GM21529 (cell line): ENCODE measurements around the gene CD300LB.
A peak's percentile ranks its signal among the peaks of the same experiment; 100 is the strongest.
"Not testable (repeated sequence)": the region's sequence is repeated elsewhere in the genome, so short reads cannot be mapped to it uniquely, and the experiment has no call there.

Source experiments
- ATAC-seq: cut with Tn5 transposase; IDR thresholded peaks from one replicate; pipeline ENCODE4 v1.9.1; 2021; ENCODE audit not compliant: unreplicated experiment

Gene CD300LB

DNA sequence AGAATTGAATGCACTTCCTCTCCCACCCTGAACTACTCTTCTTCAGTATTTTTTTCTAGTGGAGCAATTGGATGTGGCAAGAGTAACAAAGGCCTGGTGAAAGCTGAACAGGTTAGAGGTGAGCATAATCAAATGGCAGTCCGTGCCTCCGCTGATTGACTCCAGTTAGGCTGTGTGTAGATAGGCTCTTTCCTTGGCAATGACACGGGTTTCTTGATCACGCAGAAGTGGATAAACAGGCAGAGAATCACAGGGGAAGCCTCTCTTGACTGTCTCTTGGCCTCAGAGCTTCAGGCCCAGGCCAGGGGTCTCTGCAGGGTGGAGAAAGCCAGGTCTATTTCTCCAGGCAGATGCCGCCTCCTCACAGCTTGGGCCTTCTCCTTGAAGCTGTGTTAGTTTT lies 4.2 kb downstream of the CD300LB start:
- ATAC-seq, result no peak

DNA sequence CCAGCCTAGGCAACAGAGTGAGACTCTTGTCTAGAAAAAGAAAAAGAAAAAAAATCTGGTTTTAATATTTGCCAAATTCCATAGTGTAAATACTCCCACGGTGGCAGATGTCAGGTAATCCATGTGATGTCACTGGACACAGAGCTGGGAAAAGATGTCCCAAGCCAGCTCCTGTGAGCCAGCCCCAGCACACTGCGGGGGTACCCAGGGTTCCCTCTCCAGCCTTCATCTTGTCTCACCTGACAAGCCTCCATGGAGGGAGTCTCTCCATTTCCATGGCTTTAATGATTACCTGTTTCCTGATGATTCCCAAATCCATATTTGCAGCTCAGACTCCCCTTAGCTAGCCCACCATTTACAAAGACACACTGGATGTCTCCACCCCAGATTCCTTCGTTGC lies 4.6 kb downstream of the CD300LB start:
- ATAC-seq, result no peak

DNA sequence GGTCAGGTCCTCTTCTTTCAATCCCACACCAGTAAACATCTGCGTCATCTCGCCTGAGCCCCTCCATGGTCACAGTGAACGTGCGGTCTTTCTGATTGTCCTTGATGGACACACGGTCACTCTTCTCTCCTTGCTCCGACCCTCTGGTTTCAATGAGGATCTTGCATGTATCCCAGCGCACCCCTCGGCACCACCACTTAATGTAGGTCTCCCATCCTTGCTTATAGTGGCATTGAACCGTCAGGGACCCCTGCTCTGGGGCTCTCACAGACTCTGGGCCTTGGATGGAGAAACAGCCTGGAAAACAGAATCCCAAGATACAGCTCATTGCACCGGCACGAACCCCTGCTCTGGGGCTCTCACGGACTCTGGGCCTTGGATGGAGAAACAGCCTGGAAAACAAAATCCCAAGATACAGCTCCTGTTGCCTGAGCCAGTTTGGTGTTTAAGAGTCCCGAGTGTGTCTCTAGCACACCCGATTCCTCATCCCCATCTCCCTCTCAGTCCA lies 5.4 kb downstream of the CD300LB start:
- no peak for ATAC-seq

DNA sequence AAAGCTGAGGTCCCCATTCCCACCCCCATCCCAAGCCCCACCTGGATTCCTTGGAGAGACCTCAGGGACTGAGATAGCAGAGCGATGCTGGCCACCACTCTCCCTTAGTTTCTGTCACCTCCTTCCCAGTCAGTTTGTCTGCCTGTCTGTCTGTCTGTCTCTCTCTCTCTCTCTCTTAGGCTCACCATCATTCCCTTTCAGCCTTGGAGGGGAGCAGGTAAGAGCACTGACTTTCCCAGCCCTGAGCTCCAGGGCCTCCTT lies 5.9 kb downstream of the CD300LB start:
- no peak for ATAC-seq

DNA sequence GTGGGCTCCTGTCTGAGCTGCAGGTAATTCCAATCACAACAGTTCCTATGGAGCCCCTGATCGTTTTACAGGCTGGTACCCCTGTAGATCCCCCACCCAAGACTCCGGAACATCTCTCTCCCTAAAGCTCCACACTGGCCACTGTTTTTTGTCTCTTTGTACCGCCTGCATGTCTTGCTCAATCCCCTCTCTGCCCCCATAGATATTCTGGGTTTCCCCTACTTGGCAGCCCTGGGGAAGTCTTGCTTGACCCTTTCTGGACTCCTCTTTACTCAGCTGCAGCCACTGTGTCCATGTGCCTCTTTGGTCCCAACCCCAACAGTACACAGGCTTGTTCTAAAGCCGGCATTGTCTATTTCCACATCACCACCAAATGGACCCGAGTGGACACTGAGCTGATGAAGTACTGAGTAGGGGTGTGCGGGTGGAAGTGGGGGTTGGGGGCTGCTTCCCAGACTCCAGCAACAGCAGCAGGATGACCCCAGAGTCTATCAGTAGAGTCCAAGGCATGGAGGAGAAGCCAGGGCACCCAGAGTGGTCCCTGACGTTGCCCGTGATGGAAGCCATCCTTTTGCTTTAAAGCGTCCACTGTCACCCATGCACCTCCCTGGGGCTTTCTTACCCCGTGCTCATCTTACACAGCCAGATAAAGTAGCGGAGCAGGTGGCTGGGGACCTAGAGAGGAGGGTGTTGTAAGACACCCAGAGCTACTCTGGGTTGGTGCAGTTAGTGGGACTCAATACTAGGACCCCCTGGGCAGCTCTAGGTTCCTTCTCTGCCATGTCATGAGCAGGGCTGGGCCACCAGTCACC lies 6.4 kb downstream of the CD300LB start:
- ATAC-seq, result no peak

DNA sequence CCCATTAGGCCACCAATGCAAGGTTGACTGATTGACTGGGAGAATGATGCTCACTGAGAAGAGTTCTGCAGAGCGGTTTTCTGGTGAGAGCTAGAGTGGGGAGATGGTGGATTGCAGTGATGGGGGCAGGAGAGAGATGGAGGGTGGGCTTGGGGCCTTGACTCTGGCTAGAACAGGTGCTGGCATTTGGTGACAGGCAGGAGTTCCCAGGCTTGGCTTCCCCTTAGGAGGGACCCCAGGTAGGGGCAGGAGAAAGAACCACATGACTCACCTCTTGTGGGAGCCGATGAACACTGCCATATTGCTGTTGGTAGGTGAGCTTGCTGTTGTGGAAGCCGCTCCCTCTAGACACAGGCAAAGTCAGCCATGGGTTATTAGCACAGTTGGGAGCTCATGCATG lies 8.0 kb downstream of the CD300LB start:
- ATAC-seq, result no peak

DNA sequence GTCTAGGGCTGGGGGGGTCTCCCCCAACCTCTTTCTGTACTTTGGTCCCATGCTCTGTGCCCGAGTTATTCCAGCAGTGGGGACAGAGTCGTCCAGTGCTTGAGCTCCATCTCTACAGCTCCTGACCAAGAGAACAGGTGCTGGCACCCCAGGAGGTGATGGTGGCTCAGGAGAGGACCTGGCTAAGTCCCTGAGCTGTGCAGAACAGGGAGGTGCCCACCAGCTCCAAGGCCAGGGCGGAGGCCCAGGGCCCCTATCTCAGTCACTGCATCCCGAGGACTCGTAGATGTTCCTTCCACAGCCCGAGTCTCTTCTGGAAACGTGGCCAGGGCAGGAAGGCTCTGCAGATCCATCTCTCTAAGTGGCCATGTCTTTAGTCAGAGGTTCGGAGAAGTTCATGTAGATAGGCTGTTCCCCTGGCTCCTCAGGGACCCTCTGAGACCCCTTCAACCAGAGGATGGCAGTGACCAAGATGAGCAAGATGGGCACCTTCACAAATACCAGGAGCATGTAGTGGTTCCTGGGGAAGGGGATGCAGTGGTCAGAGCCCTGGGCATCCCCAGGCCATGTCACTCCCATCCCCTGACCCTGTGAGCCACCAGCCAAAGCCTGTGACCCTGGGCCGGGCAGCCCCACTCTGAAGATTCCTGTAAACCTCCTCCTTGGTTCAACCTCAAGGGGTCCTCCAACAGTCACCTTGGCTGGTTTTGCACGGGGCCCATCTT lies 8.7 kb downstream of the CD300LB start:
- ATAC-seq, result no peak

DNA sequence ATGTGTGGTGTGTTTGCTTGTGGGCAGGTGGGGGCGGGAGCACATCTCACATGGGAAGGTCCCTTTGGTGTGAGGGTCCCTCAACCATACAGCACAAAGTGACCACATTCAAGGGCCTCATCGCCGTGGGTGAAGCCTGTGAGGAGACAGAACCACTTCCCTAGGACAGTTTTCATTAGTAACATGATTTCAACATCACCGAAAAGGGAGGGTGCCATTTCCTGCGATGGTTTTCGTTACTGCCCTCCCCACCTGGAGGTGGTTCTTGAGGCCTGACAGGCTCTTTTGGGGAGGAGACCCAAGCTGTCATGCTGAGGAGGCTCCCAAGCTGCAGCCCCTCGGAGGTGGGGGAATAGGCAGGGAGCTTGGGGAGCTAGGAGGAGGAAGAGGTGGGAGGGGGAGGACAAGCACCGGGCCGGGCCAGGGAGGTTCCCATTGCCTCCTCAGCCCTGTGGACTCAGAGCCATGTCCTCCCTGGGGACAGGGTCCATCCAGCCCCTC lies 9.5 kb downstream of the CD300LB start:
- no peak for ATAC-seq

DNA sequence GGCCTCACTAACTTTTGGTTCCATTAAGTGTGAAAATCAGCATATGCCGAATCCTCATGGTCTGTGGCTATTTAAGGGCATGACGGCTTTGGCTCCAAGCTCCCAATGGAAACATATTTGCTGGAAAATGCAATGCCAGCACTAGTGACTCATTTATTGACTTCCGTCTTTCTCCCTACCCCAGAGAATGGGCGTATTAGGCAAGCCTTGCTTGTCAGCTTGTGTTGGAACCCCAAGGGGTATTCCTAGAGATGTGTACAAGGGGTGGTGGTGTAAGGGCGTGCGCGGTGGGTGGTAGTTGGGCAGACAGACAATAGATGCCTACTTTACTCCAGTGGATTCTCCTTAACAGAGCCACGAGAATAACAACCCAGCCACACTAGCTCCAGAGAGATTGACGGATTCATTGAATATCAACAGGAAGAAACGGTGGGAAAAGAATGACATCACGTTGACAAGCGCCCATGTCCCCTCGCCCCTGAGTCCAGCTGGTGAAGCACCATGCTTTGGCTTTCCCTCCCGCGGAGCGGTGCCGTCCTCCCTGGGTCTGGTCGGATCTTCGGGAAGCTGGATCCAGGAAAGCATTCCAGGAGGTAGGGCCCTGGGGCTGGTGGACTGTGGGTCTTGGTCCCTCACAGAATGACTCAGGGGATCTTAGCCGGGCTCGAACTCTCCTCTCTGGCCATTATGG lies 10.3 kb downstream of the CD300LB start:
- no peak for ATAC-seq

DNA sequence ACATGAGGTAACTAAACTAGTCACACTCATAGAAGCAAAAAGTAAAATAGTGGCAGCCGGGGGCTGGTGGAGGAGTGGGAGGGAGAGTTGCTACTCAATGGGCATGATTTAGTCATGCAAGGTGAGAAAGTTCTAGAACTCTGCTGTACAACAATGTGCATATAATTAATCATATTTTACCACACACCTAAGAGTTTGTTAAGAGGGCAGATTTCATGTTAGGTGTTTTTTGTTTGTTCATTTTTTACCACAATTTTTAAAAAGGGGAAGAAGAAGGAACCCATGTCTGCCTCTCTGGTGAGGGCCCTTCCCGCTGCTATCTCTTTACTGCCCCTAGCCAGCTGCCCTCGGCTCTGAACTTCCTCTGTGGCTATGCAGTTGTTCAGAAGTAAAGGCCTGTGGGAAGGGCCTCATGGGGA lies 11.2 kb downstream of the CD300LB start:
- no peak for ATAC-seq

DNA sequence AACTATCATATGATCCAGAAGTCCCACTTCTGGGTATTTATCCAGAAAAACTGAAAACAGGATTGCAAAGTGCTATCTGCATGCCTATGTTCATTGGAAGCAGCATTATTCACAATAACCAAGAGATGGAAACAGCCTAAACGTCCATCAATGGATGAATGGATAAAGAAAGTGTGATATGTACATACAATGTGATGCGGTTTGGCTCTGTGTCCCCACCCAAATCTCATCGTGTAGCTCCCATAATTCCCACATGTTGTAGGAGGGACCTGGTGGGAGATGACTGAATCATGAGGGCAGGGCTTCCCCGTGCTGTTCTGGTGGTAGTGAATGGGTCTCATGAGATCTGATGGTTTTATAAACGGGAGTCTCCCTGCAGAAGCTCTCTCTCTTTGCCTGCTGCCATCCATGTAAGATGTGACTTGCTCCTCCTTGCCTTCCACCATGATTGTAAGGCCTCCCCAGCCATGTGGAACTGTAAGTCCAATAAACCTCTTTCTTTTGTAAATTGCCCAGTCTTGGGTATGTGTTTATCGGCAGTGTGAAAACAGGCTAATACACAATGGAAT lies 12.8 kb downstream of the CD300LB start:
- ATAC-seq, result not testable (repeated sequence)

DNA sequence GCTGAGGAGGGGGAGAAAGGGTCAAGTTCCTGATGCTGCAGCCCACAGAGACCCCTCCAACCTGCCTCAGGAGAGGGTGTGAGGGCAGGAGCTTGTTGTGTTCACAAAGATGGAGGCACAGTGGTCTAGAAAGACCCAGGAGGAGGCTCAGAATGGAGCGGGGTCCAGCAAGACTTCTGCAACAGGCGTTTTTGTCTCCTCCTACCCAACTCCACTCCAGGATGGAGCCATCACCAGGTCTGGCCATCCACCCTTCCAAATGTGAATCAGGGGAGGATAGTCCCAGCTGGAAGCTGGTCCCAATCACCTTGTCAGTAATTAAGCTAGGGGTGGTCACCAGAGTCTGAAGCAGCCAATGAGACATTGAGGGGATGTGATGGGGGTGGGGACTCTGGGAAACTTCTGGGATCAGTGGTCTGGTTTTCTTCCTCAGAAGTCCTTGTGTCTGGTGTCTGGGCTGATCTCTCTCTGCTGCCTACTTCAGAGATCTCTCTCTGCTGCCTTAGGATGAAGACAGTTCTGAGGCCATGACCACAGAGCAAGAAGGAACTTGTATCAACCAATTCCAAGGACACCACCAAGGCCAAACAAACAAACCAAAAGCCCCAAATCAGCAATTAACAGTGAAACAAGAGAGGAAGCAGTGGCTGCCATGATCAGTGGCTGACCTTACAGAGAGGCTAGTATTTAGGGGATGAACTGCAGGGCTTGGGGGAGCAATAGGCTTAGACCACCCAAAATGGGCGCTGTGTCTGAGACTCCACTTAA lies 14.5 kb downstream of the CD300LB start:
- ATAC-seq, result no peak

DNA sequence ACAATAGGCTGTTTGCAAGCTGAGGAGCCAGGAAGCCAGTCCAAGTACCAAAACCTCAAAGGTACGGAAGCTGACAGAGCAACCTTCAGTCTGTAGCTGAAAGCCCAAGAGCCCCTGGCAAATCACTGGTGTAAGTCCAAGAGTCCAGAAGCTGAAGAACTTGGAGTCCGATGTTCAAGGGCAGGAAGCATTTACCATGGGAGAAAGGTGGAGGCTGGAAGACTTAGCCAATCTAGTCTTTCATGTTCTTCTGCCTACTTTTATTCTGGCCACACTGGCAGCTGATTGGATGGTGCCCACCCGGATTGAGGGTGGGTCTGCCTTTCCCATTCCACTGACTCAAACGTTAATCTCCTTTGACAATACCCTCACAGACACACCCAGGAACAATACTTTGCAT lies 15.3 kb downstream of the CD300LB start:
- ATAC-seq, result no peak

DNA sequence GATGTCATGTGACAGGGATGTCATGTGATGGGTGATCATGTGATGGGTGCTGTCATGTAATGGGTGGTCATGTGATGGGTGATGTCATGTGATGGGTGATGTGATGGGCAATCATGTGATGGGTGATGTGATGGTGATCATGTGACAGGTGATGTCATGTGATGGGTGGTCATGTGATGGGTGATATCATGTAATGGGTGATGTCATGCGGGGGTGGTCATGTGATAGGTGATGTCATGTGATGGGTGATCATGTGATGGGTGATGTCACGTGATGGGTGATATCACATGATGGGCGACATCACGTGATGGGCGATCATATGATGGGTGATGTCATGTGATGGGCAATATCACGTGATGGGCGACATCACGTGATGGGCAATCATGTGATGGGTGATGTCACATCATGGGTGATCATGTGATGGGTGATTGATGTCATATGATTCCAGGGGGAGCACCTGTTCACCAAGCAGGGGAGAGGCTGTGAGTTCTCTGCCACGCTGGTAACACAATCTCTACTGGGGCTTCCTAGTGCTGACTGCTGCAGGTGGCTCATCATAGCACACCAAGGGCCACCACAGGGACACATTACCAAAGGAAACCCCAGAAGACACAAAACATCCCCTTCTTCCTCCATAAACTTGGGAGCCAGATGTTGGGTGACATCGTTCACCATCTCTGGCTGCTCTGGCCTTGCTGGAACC lies 16.5 kb downstream of the CD300LB start:
- no peak for ATAC-seq

DNA sequence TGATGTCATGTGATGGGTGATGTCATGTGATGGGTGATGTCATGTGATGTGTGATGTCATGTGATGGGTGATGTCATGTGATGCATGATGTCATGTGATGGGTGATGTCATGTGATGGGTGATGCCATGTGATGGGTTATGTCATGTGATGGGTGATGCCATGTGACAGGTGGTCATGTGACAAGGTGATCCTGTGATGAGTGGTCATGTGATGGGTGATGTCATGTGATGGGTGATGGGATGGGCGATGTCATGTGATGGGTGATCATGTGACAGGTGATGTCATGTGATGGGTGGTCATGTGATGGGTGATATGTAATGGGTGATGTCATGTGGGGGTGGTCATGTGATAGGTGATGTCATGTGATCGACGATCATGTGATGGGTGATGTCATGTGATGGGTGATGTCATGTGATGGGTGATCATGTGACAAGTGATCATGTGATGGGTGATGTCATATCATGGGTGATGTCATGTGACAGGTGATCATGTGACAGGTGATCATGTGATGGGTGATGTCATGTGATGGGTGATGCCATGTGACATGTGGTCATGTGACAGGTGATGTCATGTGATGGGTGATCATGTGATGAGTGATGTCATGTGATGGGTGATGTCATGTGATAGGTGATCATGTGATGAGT lies 17.2 kb downstream of the CD300LB start:
- ATAC-seq, result no peak

DNA sequence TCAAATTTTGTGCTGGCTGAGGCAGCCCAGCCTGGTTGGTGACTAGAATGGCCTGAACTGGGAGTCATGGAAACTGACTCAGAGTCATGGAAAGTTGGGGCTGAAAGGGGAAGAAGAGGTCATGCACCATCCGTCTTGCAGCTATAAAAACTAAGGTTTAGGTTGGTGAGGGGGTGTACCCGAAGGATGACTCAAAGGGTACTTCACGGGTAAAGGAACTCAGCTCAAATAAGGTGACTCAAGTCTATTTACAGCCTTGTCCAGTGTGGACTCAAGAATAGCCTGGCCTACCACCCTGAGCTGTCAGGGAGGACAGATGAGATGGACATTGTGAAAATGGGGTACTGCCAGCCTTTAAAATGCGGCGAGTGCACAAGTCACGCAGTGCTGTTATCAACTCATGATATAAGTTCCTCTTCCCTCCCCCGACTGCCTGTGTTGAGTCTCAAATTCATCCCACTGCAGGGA lies 18.6 kb downstream of the CD300LB start:
- peak; percentile 69 for ATAC-seq

DNA sequence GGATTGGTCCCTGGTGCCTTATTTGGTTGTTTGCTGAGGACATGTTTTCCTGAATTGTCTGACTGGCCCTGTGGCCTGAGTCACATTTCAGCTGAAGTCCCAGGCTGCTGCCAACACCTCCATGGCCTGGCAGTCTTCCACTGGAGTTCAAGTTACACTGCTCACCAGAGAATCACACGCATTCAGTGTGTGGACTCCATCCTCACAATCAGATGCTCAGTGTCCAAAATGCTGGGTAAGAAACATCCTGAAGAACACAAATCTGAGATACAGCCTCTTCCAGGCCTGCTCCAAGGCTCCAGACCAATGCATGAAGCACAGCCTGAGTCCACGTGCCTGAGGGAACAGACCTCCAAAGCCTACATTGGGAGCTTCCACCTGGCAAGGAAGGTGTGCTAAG lies 19.2 kb downstream of the CD300LB start:
- no peak for ATAC-seq

DNA sequence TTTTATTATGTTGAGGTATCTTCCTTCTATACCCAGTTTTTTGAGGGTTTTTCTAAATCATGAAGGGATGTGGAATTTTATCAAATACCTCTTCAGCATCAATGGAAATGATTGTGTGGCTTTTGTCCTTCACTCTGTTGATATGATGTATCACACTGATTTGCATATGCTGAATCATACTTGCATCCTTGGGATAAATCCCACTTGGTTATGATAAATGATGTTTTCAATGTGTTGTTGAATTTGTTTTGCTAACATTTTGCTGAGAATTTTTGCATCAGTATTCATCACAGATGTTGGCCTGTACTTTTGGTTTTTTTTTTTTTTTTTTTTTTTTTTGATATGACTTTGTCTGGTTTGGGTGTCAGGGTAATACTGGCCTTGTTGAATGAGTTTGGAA lies 23.1 kb downstream of the CD300LB start:
- no peak for ATAC-seq

DNA sequence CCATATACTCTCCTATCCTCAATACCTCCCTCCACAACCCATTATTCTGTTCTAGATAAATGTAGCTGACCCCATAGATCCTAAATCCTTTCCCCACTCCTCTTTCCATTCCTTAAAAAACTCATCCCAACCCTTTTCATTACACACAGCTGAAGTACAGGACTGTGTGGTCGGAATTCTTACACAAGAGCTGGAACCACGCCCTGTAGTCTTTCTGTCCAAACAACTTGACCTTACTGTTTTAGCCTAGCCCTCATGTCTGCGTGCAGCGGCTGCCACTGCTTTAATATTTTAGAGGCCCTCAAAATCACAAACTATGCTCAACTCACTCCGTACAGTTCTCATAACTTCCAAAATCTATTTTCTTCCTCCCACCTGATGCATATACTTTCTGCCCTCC lies 27.3 kb downstream of the CD300LB start:
- not testable (repeated sequence) for ATAC-seq
